Keratinocyte (primary cell): Measurements from ENCODE around the gene ZBTB8B. TPM values are rescaled to one million over a fixed set of nuclear protein-coding genes. Genes with fewer than 3 reads are reported as not detected.

Experiments
- DNase-seq: peaks from one replicate; pipeline ENCODE4 v3.0.0-alpha.2; 2011; ENCODE audit warnings: low read depth, missing footprints, low spot score
- FAIRE-seq: peaks from 2 replicates; lab custom pipeline; 2011; peaks lifted over from hg19 to GRCh38; lab: Jason Lieb, UNC
- H2AFZ ChIP-seq: 2 replicates; pipeline ENCODE4 v1.6.0; 2012; ENCODE audit warnings: low read length, control low read depth, inconsistent platforms; ENCODE audit not compliant: control insufficient read depth
- H3K27ac ChIP-seq: 2 replicates; pipeline ENCODE4 v1.5.1; 2011; ENCODE audit warnings: low read length; ENCODE audit not compliant: control insufficient read depth, insufficient read depth
- H3K27me3 ChIP-seq: 3 replicates; pipeline ENCODE4 v1.6.0; 2011; ENCODE audit warnings: low read length; ENCODE audit not compliant: control insufficient read depth, insufficient read depth; ENCODE audit errors: extremely low read depth
- H3K36me3 ChIP-seq, 2 experiments: 2 replicates in 1 of 2; 3 replicates in 1 of 2; pipeline ENCODE4 v1.5.1; 2011; ENCODE audit warnings: low read length in 2 of 2, mild to moderate bottlenecking in 1 of 2; ENCODE audit not compliant: control insufficient read depth in 2 of 2, insufficient read depth in 2 of 2; ENCODE audit errors: extremely low read depth in 1 of 2
- H3K4me1 ChIP-seq: 3 replicates; pipeline ENCODE4 v1.5.1; 2011; ENCODE audit warnings: low read length; ENCODE audit not compliant: control insufficient read depth, insufficient read depth; ENCODE audit errors: extremely low read depth
- H3K4me2 ChIP-seq: 3 replicates; pipeline ENCODE4 v1.6.0; 2011; ENCODE audit warnings: low read depth, low read length; ENCODE audit not compliant: control insufficient read depth, insufficient read depth; ENCODE audit errors: extremely low read depth
- H3K4me3 ChIP-seq, 3 experiments: fragments of 200-600 bp in 1 of 3; sonication (generic) in 1 of 3; 2 replicates in 2 of 3; 3 replicates in 1 of 3; pipeline ENCODE4 v1.5.1; 2011 to 2016; ENCODE audit warnings: low read length in 3 of 3, mild to moderate bottlenecking in 3 of 3, control low read depth in 2 of 3, inconsistent platforms in 1 of 3, low read depth in 1 of 3, mixed read lengths in 1 of 3, mixed run types in 1 of 3, moderate library complexity in 1 of 3; ENCODE audit not compliant: control insufficient read depth in 2 of 3, insufficient read depth in 2 of 3; ENCODE audit errors: extremely low read depth in 1 of 3
- H3K79me2 ChIP-seq: 2 replicates; pipeline ENCODE4 v1.6.0; 2012; ENCODE audit warnings: low read length; ENCODE audit not compliant: control insufficient read depth, insufficient read depth
- H3K9ac ChIP-seq: 3 replicates; pipeline ENCODE4 v1.6.0; 2011; ENCODE audit warnings: low read length; ENCODE audit not compliant: control insufficient read depth, insufficient read depth; ENCODE audit errors: extremely low read depth
- H3K9me1 ChIP-seq: 3 replicates; pipeline ENCODE4 v1.6.0; 2011; ENCODE audit warnings: low read length; ENCODE audit not compliant: control insufficient read depth, insufficient read depth; ENCODE audit errors: extremely low read depth
- H3K9me3 ChIP-seq: 2 replicates; pipeline ENCODE4 v1.5.1; 2012; ENCODE audit warnings: low read depth, low read length; ENCODE audit not compliant: control insufficient read depth
- H4K20me1 ChIP-seq: 3 replicates; pipeline ENCODE4 v1.6.0; 2011; ENCODE audit warnings: low read length; ENCODE audit not compliant: control insufficient read depth, insufficient read depth; ENCODE audit errors: extremely low read depth
- CTCF ChIP-seq, 3 experiments: IDR thresholded peaks in 1 of 3; conservative IDR thresholded peaks in 1 of 3; optimal IDR thresholded peaks in 1 of 3; 2 replicates in 2 of 3; 3 replicates in 1 of 3; pipeline versions ENCODE3 to v1.5.1; 2011; ENCODE audit warnings: low read length in 3 of 3, mild to moderate bottlenecking in 3 of 3, moderate library complexity in 2 of 3, control low read depth in 1 of 3, inconsistent platforms in 1 of 3; ENCODE audit not compliant: insufficient read depth in 2 of 3; ENCODE audit errors: extremely low read depth in 1 of 3
- EZH2 ChIP-seq: IDR thresholded peaks from one replicate; pipeline ENCODE4 v1.6.1; 2012; ENCODE audit warnings: inconsistent platforms, mild to moderate bottlenecking, low read length, moderate library complexity
- dilution Hi-C: fragments of 300-500 bp; cut with MboI; formaldehyde crosslinking; loops from one replicate; pipeline ENCODE4 v1.7.0; 2020; ENCODE audit warnings: low sequenced_read_pairs; ENCODE audit not compliant: extremely low pct_ligation_motif_present
- polyA plus RNA-seq, 5 experiments: library from polyadenylated mRNA; depleted of rRNA in 3 of 5; stranded (reverse) in 3 of 5; stranded (forward) in 1 of 5; unstranded in 1 of 5; fragments of >200 nt; gene quantifications; 1 replicate in 1 of 5; 2 replicates in 3 of 5; 3 replicates in 1 of 5; pipeline versions ENCODE4 v1.2.1 to v1.2.3, GENCODE V29; 2011 to 2012; ENCODE audit warnings: missing spikeins in 2 of 5, low read depth in 1 of 5, low replicate concordance in 1 of 5

The ZBTB8B gene
- polyA plus RNA-seq, 1 donor (not counting 4 experiments of a cell fraction or from before 2014, with no cell fraction given): not detected

GRCh38 chr1:32501865-32502264, 37.0 kb downstream of the ZBTB8B start:
- no peaks in the 10 kb centered on the region for H3K9me1 ChIP-seq
- H4K20me1 ChIP-seq: no peaks in the 10 kb centered on the region
- FAIRE-seq (peak; percentile 13), DNase-seq (no peak)
- H3K9ac ChIP-seq: no peak overlapping the region
- no peaks in the 10 kb centered on the region for H3K9me3 ChIP-seq
- H3K27me3 ChIP-seq: no peaks in the 10 kb centered on the region
- no peaks in the 10 kb centered on the region for H3K36me3 ChIP-seq
- H3K27ac ChIP-seq: no peak overlapping the region
- H3K4me1 ChIP-seq: no peaks in the 10 kb centered on the region
- dilution Hi-C loops: no loop called here
- no peak overlapping the region for H3K4me3 ChIP-seq
- no peak overlapping the region for H3K4me2 ChIP-seq
- H3K79me2 ChIP-seq: no peaks in the 10 kb centered on the region
- peak overlapping the region; percentile 24 for H2AFZ ChIP-seq
- TF ChIP-seq EZH2 (no peak), CTCF (optimal IDR thresholded peaks at IDR 0.05 in 1 of 3, IDR thresholded peaks at IDR 0.05 in 1 of 3, conservative IDR thresholded peaks at IDR 0.05 in 1 of 3; ENCODE audit: extremely low read depth in 1 of 3, insufficient read depth in 2 of 3, low read length in 3 of 3) (no peak)

GRCh38 chr1:32503153-32503552, 38.3 kb downstream of the ZBTB8B start:
- TF ChIP-seq EZH2: no peak
- no peak for TF ChIP-seq CTCF (optimal IDR thresholded peaks at IDR 0.05 in 1 of 3, IDR thresholded peaks at IDR 0.05 in 1 of 3, conservative IDR thresholded peaks at IDR 0.05 in 1 of 3; ENCODE audit: extremely low read depth in 1 of 3, insufficient read depth in 2 of 3, low read length in 3 of 3)
- H3K4me1 ChIP-seq: no peaks in the 10 kb centered on the region
- no peak overlapping the region for H2AFZ ChIP-seq
- H3K79me2 ChIP-seq: no peaks in the 10 kb centered on the region
- no peak for FAIRE-seq
- H3K4me2 ChIP-seq: no peak overlapping the region
- no peak overlapping the region for H3K9ac ChIP-seq
- DNase-seq: no peak
- dilution Hi-C loops: no loop called here
- H4K20me1 ChIP-seq: no peaks in the 10 kb centered on the region
- H3K27ac ChIP-seq: no peak overlapping the region
- H3K36me3 ChIP-seq: no peaks in the 10 kb centered on the region
- no peaks in the 10 kb centered on the region for H3K27me3 ChIP-seq
- H3K9me3 ChIP-seq: no peaks in the 10 kb centered on the region
- no peaks in the 10 kb centered on the region for H3K9me1 ChIP-seq
- no peak overlapping the region for H3K4me3 ChIP-seq
